HCT116 (cell line): ENCODE results near the gene RPL13. TPM values are rescaled to one million over a fixed set of nuclear protein-coding genes. Genes with fewer than 3 reads are reported as not detected.

Experiments
- ATAC-seq: fragments of 200-7000 bp; cut with Tn5 transposase; 2 replicates; pipeline ENCODE4 v1.9.1; 2020; ENCODE audit warnings: mild to moderate bottlenecking, moderate library complexity
- BruUV-seq: library from RNA; stranded (reverse); fragments of 400-500 nt; replicated peaks from 2 replicates; lab custom pipeline; 2021; lab: Mats Ljungman, UMichigan
- CTCF ChIA-PET: fragments of 300-600 bp; sonication (Branson Sonifier 250); formaldehyde crosslinking; loops from one replicate; lab custom pipeline; 2021; ENCODE audit warnings: antibody characterized with exemption; lab: Charles Lee
- POLR2A ChIA-PET: fragments of 300-600, 350-600 bp; sonication (Branson Sonifier 250); formaldehyde crosslinking; loops from one replicate; lab custom pipeline; 2021; ENCODE audit warnings: antibody characterized with exemption; lab: Charles Lee
- RAD21 ChIA-PET, 2 experiments: fragments of 300-600 bp; sonication (Branson Sonifier 250); formaldehyde crosslinking; loops; one replicate each; lab custom pipeline; 2023; ENCODE audit warnings: low total read pairs in 2 of 2; ENCODE audit not compliant: uncharacterized antibody in 2 of 2, unreplicated experiment in 2 of 2, low non-redundant PET in 1 of 2; lab: Charles Lee
- DNase-seq: peaks from one replicate; pipeline ENCODE4 v3.0.0-alpha.2; 2010; ENCODE audit warnings: low read depth, low spot score
- H2AFZ ChIP-seq: fragments of 200-600 bp; shearing (Covaris generic), sonication (generic); 2 replicates; pipeline ENCODE4 v1.6.1; 2017; ENCODE audit warnings: low read depth, mixed run types, mixed read lengths, antibody characterized with exemption, low read length; ENCODE audit not compliant: poor library complexity, severe bottlenecking
- H3K27ac ChIP-seq: 2 replicates; pipeline ENCODE4 v1.5.1; 2012; ENCODE audit warnings: low read depth, low read length
- H3K27me3 ChIP-seq: fragments of 200-600 bp; sonication (generic); 2 replicates; pipeline ENCODE4 v1.6.1; 2016; ENCODE audit warnings: mixed run types, low read length, mixed read lengths; ENCODE audit not compliant: insufficient read depth
- H3K36me3 ChIP-seq, 2 experiments: fragments of 200-500 bp in 1 of 2; fragments of 200-600 bp in 1 of 2; sonication (Bioruptor generic) in 1 of 2; sonication (generic) in 1 of 2; 2 replicates each; pipeline versions ENCODE4 v1.5.1 to v1.6.1; 2014 to 2016; ENCODE audit warnings: low read length in 2 of 2, inconsistent platforms in 1 of 2, mixed read lengths in 1 of 2, mixed run types in 1 of 2; ENCODE audit not compliant: insufficient read depth in 2 of 2, control insufficient read depth in 1 of 2
- H3K4me1 ChIP-seq, 2 experiments: fragments of 200-600 bp in 1 of 2; sonication (generic) in 1 of 2; 2 replicates each; pipeline versions ENCODE4 v1.5.1 to v1.6.1; 2012 to 2017; ENCODE audit warnings: low read length in 2 of 2, inconsistent platforms in 1 of 2, mild to moderate bottlenecking in 1 of 2, mixed read lengths in 1 of 2, mixed run types in 1 of 2, moderate library complexity in 1 of 2; ENCODE audit not compliant: insufficient read depth in 2 of 2, control insufficient read depth in 1 of 2
- H3K4me2 ChIP-seq: fragments of 200-600 bp; sonication (generic); 2 replicates; pipeline ENCODE4 v1.6.1; 2017; ENCODE audit warnings: mixed run types, low read length, mixed read lengths
- H3K4me3 ChIP-seq, 2 experiments: fragments of 200-600 bp in 1 of 2; sonication (generic) in 1 of 2; replicated peaks in 1 of 2; 2 replicates each; pipeline ENCODE4 v1.5.1; 2011 to 2016; ENCODE audit warnings: low read length in 2 of 2, control low read depth in 1 of 2, low read depth in 1 of 2, mild to moderate bottlenecking in 1 of 2, mixed read lengths in 1 of 2, mixed run types in 1 of 2
- H3K79me2 ChIP-seq: fragments of 200-600 bp; sonication (generic); 2 replicates; pipeline ENCODE4 v1.6.1; 2017; ENCODE audit warnings: mild to moderate bottlenecking, mixed run types, low read length, moderate library complexity, mixed read lengths; ENCODE audit not compliant: insufficient read depth
- H3K9ac ChIP-seq: fragments of 200-600 bp; sonication (generic); 2 replicates; pipeline ENCODE4 v1.6.1; 2016; ENCODE audit warnings: low read length, mixed read lengths
- H3K9me2 ChIP-seq: fragments of 200-600 bp; sonication (generic), shearing (Covaris generic); 2 replicates; pipeline ENCODE4 v1.6.1; 2017; ENCODE audit warnings: mixed run types, mild to moderate bottlenecking, moderate library complexity; ENCODE audit not compliant: insufficient read depth
- H3K9me3 ChIP-seq, 2 experiments: fragments of 200-500 bp in 1 of 2; fragments of 200-600 bp in 1 of 2; sonication (Bioruptor generic) in 1 of 2; sonication (generic) in 1 of 2; 2 replicates each; pipeline ENCODE4 v1.6.1; 2014 to 2017; ENCODE audit warnings: low read length in 2 of 2, mixed read lengths in 2 of 2, inconsistent platforms in 1 of 2, low read depth in 1 of 2, mild to moderate bottlenecking in 1 of 2, mixed run types in 1 of 2, moderate library complexity in 1 of 2; ENCODE audit not compliant: control insufficient read depth in 1 of 2, insufficient read depth in 1 of 2
- H4K20me1 ChIP-seq: fragments of 200-600 bp; sonication (generic), shearing (Covaris generic); 2 replicates; pipeline ENCODE4 v1.6.1; 2017; ENCODE audit warnings: mixed run types, mild to moderate bottlenecking, moderate library complexity; ENCODE audit not compliant: insufficient read depth
- CBX3 ChIP-seq: IDR thresholded peaks from 2 replicates; pipeline ENCODE4 v1.6.1; 2012; ENCODE audit warnings: low read depth
- CEBPB ChIP-seq: IDR thresholded peaks from 2 replicates; pipeline ENCODE4 v1.6.1; 2012; ENCODE audit warnings: low read depth
- ELF1 ChIP-seq: IDR thresholded peaks from 2 replicates; pipeline ENCODE4 v1.6.1; 2012; ENCODE audit warnings: low read depth, borderline replicate concordance
- EZH2 ChIP-seq: fragments of 200-600 bp; sonication (generic); IDR thresholded peaks from 2 replicates; pipeline ENCODE4 v1.6.1; 2017; ENCODE audit warnings: antibody characterized with exemption, mixed run types
- EZH2phosphoT487 ChIP-seq: fragments of 200-600 bp; IDR thresholded peaks from 2 replicates; pipeline ENCODE4 v1.6.1; 2018; ENCODE audit warnings: antibody characterized with exemption, borderline replicate concordance
- POLR2A ChIP-seq: IDR thresholded peaks from 2 replicates; pipeline ENCODE4 v1.7.0; 2011; ENCODE audit warnings: borderline replicate concordance; ENCODE audit not compliant: insufficient read depth, insufficient read length; ENCODE audit errors: extremely low read depth
- RAD21 ChIP-seq: IDR thresholded peaks from 2 replicates; pipeline ENCODE4 v1.6.1; 2012; ENCODE audit warnings: low read depth, mild to moderate bottlenecking
- ZFX ChIP-seq: fragments of 450-650 bp; IDR thresholded peaks from 2 replicates; pipeline ENCODE4 v1.6.1; 2017
- intact Hi-C: fragments of 100-400 bp; cut with micrococcal nuclease; formaldehyde crosslinking; loops from 2 replicates; pipeline ENCODE4 v1.10.0; 2022
- total RNA-seq: library from RNA; stranded (reverse); gene quantifications from one replicate; pipeline ENCODE4 v1.2.1, GENCODE V29; 2021; ENCODE audit not compliant: unreplicated experiment
- TF ChIP-seq, protein P1 (sequence below): IDR thresholded peaks from 2 replicates; pipeline ENCODE4 v1.6.1; 2011; ENCODE audit warnings: mild to moderate bottlenecking, low read length, moderate library complexity; ENCODE audit not compliant: insufficient replicate concordance; ENCODE audit errors: extremely low read depth
- TF ChIP-seq, protein P2 (sequence below): IDR thresholded peaks from 2 replicates; pipeline ENCODE4 v1.6.1; 2012
- TF ChIP-seq, protein P3 (sequence below): IDR thresholded peaks from 2 replicates; pipeline ENCODE4 v1.6.1; 2012; ENCODE audit warnings: low read depth
- TF ChIP-seq, protein P4 (sequence below): IDR thresholded peaks from 2 replicates; pipeline ENCODE4 v1.6.1; 2012

RPL13 gene
- total RNA-seq, 1 experiment from 2014 or later = 4,404 TPM

DNA sequence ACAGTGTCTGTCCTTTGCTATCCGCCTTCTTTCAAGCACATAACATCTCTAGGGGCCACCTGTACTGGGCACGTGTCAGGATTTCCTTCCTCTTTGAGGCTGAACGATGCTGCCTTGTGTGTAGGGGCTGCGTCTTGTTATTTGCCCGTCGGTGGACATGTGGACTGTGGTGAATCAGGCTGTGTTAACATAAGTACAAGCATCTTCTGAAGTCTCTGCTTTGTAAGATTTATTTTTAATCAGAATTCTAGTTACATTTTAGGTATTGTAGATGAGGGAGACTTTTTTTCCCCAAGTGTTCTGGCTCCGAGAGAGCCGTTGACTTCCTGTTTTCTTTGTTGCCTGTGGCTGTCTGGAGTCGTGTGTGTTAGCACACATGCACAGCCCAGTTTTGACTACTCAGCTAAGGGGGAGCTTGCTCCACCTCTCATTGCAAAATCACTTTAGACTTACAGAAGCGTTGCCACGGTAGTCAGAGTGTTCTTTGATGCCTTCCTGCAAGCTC is 26.2 kb upstream of the RPL13 start:
- DNase-seq (no peak), ATAC-seq (no peak)
- H3K27ac ChIP-seq = no peak overlapping the region
- peaks cover 58 to 60% of the 10 kb centered on the region in 2 experiments for H3K36me3 ChIP-seq
- no peak overlapping the region for H3K9ac ChIP-seq
- TF ChIP-seq EZH2 = no peak
- TF ChIP-seq RAD21 = no peak
- no TSS peak for BruUV-seq
- no peak overlapping the region for H3K4me2 ChIP-seq
- H4K20me1 ChIP-seq = 0 out of 2 replicates have a peak, but pooled peaks cover 1% of the 10 kb centered on the region
- intact Hi-C loops = no loop called here
- ChIA-PET CTCF (no interaction called here), POLR2A (no interaction called here), RAD21 (no interaction called here)
- H3K4me3 ChIP-seq = no peak overlapping the region
- H3K9me3 ChIP-seq = no peaks in the 10 kb centered on the region
- H3K9me2 ChIP-seq = no peaks in the 10 kb centered on the region
- H3K27me3 ChIP-seq = no peaks in the 10 kb centered on the region
- H3K4me1 ChIP-seq = no peaks in the 10 kb centered on the region
- no peak overlapping the region for H2AFZ ChIP-seq
- peaks cover 10% of the 10 kb centered on the region; the same call in 1 of the 2 replicates for H3K79me2 ChIP-seq

DNA sequence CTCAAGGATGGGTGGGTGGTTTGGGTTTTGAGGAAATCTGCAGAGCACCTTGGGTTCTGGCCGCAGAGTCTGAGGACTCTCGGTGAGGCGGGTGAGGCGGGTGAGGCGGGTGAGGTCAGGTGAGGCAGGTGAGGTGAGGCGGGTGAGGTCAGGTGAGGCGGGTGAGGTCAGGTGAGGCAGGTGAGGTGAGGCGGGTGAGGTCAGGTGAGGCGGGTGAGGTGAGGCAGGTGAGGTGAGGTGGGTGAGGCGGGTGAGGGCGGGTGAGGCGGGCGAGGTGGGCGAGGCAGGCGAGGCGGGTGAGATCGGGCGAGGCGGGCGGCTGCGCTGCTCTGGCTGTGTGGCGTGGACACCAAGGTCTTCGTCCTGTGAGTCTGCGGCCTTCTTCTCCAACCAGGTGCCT is 24.1 kb upstream of the RPL13 start:
- Histone ChIP-seq H3K4me1 (no peaks in the 10 kb centered on the region), H3K9me3 (no peaks in the 10 kb centered on the region), H4K20me1 (no peaks in the 10 kb centered on the region), H2AFZ (no peak overlapping the region), H3K4me3 (no peak overlapping the region), H3K27ac (no peak overlapping the region), H3K36me3 (peaks cover 46 to 48% of the 10 kb centered on the region in 2 experiments), H3K27me3 (no peaks in the 10 kb centered on the region), H3K9me2 (no peaks in the 10 kb centered on the region), H3K4me2 (no peak overlapping the region), H3K79me2 (peaks cover 10% of the 10 kb centered on the region; the same call in 1 of the 2 replicates), H3K9ac (no peak overlapping the region)
- no peak for ATAC-seq
- BruUV-seq = no TSS peak
- intact Hi-C loops = no loop called here
- POLR2A ChIA-PET = no interaction called here
- no peak for DNase-seq
- CTCF ChIA-PET = no interaction called here
- RAD21 ChIA-PET = no interaction called here
- TF ChIP-seq EZH2 (no peak), ZFX (no peak), CEBPB (no peak), CBX3 (no peak), POLR2A (no peak), ELF1 (no peak), EZH2phosphoT487 (no peak)
- TF ChIP-seq, protein P1, sequence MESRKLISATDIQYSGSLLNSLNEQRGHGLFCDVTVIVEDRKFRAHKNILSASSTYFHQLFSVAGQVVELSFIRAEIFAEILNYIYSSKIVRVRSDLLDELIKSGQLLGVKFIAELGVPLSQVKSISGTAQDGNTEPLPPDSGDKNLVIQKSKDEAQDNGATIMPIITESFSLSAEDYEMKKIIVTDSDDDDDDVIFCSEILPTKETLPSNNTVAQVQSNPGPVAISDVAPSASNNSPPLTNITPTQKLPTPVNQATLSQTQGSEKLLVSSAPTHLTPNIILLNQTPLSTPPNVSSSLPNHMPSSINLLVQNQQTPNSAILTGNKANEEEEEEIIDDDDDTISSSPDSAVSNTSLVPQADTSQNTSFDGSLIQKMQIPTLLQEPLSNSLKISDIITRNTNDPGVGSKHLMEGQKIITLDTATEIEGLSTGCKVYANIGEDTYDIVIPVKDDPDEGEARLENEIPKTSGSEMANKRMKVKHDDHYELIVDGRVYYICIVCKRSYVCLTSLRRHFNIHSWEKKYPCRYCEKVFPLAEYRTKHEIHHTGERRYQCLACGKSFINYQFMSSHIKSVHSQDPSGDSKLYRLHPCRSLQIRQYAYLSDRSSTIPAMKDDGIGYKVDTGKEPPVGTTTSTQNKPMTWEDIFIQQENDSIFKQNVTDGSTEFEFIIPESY = no peak
- TF ChIP-seq, protein P2, sequence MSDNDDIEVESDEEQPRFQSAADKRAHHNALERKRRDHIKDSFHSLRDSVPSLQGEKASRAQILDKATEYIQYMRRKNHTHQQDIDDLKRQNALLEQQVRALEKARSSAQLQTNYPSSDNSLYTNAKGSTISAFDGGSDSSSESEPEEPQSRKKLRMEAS = no peak
- TF ChIP-seq, protein P3, sequence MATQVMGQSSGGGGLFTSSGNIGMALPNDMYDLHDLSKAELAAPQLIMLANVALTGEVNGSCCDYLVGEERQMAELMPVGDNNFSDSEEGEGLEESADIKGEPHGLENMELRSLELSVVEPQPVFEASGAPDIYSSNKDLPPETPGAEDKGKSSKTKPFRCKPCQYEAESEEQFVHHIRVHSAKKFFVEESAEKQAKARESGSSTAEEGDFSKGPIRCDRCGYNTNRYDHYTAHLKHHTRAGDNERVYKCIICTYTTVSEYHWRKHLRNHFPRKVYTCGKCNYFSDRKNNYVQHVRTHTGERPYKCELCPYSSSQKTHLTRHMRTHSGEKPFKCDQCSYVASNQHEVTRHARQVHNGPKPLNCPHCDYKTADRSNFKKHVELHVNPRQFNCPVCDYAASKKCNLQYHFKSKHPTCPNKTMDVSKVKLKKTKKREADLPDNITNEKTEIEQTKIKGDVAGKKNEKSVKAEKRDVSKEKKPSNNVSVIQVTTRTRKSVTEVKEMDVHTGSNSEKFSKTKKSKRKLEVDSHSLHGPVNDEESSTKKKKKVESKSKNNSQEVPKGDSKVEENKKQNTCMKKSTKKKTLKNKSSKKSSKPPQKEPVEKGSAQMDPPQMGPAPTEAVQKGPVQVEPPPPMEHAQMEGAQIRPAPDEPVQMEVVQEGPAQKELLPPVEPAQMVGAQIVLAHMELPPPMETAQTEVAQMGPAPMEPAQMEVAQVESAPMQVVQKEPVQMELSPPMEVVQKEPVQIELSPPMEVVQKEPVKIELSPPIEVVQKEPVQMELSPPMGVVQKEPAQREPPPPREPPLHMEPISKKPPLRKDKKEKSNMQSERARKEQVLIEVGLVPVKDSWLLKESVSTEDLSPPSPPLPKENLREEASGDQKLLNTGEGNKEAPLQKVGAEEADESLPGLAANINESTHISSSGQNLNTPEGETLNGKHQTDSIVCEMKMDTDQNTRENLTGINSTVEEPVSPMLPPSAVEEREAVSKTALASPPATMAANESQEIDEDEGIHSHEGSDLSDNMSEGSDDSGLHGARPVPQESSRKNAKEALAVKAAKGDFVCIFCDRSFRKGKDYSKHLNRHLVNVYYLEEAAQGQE = no peak
- TF ChIP-seq, protein P4, sequence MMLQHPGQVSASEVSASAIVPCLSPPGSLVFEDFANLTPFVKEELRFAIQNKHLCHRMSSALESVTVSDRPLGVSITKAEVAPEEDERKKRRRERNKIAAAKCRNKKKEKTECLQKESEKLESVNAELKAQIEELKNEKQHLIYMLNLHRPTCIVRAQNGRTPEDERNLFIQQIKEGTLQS = no peak
